SKM-1 treated with dmso at 0.1 percent for 144 hours (cell line): Measurements from ENCODE around the gene ACTR5.
"Not testable (repeated sequence)": the region's sequence is repeated elsewhere in the genome, so short reads cannot be mapped to it uniquely, and the experiment has no call there.

Source experiments
- DNase-seq: peaks from one replicate; lab custom pipeline; 2025; ENCODE audit not compliant: unreplicated experiment; lab: John Stamatoyannopoulos, UW

ACTR5 gene

GRCh38 chr20:38804682-38805501, 56.6 kb downstream of the ACTR5 start:
- DNase-seq, result peak; percentile 83

- DNase-seq, result peak; percentile 8
Observed at GRCh38 chr20:38805502-38805957, 57.3 kb downstream of the ACTR5 start, which contains the start of gene PPP1R16B. Gene PPP1R16B (plus strand): TSS chr20:38805697. CDS start chr20:38835926, 30,229 bp downstream.

DNA sequence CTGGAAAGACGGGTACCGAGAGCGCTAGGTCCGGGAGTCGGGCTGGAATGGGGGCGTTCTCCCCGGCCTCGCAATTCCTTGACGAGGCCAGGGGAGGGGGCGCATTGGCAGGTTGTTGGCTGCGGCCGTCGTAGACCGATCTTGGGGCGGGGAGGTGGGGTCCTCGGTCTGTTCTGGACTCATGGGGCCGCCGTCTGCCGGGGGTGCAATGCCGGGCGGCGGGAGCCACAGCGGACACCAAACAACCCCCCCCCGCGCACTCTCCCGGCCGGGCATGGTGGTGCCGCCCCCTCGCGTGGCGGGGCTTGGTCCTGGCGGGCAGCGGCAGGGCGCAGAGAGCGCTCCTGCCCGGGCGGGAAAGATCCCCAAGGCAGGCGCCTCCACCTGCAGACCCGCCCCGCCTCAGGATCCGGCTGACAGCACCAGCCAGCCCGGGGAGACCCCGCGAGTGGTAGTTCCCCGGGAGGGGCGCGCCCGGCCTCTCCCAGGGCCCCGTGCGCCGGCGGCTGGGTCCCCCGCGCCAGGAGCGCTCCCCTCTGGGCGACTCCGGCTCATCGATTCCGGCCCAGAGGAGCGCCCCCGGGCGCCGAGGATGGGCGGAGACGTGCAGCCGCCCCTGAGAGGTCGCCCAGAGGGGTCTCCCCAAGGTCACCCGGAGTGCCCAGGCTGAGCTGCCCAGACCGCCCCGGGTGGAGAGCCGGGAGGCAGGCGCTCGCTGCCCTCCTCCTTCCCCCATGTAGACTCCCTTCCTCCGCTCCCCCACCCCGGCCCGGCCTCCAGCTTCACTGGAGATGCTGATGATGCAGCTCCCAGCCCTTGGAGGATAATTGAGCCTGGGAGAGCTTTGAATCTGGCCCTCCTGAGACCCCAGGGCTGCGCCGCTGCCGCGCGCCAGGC, 57.9 kb downstream of the ACTR5 start:
- DNase-seq, result no peak

- DNase-seq, result no peak
Observed at GRCh38 chr20:38806855-38807655, 58.8 kb downstream of the ACTR5 start.

GRCh38 chr20:38809942-38810341, 61.7 kb downstream of the ACTR5 start:
- no peak for DNase-seq

DNA sequence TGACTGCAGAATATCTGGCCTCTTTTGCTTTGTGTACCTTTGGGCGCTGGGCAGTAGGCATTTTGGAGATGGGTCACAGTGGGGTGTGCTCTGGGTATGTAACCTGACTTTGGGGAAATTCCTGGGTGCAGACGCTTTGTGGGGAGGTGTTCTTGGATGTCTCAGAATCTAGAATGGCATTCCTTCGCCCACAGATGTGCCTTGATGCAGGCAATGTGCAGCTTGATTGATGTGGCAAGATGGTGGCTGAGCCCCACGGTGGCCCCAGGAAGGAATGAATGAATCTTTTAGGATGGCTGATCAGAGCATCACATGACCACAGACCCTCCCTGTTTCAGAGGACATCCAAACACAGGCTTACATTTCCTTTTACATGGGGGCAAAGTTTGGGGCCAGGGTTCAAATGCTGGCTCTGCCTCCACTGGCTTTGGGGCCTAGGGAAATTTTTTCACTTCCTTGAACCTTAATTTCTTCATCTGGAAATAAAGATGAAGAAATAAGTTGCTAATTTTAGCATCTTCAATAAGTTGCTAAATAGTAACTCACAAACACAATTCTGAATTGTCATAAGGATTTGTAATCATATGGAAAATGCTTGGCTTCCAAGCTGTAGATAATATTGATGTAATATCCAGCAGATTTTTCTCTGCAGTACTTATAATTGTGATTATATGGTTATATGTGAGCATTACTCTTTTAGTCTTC, 62.8 kb downstream of the ACTR5 start:
- DNase-seq, result peak; percentile 70

DNA sequence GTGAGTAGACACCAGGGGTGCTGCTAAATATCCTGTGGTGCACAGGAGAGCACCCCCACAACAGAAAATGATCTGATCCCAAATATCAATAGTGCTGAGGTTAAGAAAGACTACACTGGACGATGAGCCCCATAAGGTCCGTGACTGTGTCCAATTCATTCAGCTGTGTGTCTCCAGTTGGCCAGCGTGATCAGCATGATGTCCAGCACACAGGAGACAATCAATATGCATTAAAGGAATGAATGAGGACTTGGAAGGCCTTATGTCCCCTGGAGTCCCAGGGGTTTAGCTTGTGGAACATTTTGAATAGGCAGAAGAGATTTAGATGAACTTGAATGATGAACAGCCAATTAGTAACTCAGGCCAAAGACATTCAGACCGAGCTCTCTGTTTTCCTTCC, 63.5 kb downstream of the ACTR5 start:
- DNase-seq, result no peak

- no peak for DNase-seq
Observed at GRCh38 chr20:38812182-38812581, 63.9 kb downstream of the ACTR5 start.

- no peak for DNase-seq
Observed at GRCh38 chr20:38812709-38813573, 64.7 kb downstream of the ACTR5 start.

DNA sequence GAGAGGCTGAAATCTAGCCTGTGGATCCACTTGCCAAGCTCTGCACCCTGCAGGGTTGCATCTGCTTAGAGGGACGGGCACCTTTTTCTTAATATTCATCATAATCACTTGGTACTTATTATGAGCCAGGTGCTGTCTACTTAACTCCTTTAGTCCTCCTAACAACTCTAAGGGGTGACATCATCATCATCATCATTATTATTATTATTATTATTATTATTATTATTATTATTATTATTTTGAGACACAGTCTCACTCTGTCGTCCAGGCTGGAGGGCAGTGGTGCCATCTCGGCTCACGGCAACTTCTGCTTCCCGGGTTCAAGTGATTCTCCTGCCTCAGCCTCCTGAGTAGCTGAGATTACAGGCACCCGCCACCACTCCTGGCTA, 65.3 kb downstream of the ACTR5 start:
- not testable (repeated sequence) for DNase-seq

DNA sequence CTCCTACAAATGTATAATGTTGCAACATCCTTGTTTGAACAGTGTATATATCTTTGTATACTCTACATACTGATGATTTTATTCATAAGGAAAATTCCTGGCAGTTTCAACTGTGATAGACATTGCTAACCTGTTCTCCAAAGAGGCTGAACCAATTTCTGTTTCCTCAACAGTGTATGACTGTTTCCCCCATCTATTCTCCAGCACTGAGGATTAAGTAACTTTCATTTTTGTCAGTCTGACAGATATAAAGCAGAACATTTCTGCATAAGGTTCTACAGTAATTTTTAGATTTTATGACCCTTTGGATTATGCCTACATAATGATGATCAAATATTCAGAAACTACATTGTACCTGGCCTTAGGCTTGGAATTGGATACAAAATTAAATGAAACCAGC, 67.2 kb downstream of the ACTR5 start:
- no peak for DNase-seq

DNA sequence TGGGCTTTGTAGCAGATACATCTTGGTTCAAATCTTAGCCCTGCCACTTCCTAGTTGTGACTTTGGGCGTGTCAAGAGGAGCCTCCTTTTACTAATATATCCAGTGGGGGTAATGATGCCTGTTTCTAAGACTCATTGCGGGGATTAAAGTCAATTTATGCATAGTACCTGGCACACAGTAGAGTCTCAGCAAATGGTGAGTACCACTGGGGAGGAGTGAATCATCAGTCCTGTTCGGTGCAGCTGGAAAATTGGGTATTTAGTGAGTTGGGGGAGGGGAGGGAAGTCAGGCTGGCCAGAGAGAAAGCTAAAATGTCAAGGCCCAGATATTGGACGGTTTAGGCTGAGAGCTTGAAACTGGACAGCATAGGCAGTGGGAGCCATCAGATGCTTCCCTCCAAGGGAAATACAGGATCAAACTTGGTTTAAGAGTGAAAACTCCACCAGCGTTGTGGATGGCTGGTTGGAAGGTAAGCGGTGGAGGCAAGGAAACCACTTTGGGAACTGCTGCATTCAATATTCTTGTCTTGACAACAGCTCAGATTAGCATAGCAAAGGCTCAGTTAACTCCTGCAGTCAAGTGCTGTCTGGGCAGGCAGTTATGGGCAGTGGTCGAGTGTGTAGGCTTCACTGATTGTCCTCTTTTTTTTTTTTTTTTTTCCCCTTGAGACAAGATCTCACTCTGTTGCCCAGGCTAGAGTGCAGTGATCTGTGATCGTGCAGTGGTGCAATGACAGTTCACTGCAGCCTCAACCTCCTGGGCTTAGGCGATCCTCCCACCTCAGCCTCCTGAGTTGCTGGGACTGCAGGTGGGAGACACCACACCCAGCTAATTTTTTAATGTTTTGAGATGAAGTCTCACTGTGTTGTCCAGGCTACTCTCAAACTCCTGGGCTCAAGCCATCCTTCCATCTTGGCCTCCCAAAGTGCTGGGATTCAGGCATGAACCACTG, 70.1 kb downstream of the ACTR5 start:
- DNase-seq, result no peak
